ENCODE results near the gene EOGT. TPM values are rescaled to one million over a fixed set of nuclear protein-coding genes. Genes with fewer than 3 reads are reported as not detected.

Gene EOGT
- total RNA-seq, 4 donors from 2014 or later, result 44.1 to 73.0 (median 57.9) TPM

DNA sequence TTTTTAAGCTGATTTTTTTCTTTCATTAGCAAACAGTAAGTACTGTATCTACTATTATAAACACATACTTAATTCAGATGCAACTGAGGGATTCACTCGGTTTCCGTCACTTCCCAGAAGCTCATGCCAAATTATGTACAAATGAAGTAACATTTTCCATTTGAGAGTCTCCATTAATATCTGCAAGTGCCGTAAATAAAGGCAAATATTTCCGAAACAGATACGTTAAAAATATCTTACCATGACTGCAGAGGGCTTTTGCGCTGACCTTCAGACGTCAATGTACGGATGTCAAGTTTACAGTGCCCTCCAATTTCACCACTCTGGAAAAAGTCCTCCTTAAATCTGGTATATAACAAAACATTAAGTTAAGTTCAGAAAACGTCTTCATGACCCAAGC is 9.3 kb downstream of the EOGT start:
- no peak overlapping the region for H3K27ac ChIP-seq
- no peaks in the 10 kb centered on the region for H3K36me3 ChIP-seq
- intact Hi-C loops (cut with DNase I; ENCODE audit: low total_unique reads), result no loop called here
- TF ChIP-seq, protein P1, sequence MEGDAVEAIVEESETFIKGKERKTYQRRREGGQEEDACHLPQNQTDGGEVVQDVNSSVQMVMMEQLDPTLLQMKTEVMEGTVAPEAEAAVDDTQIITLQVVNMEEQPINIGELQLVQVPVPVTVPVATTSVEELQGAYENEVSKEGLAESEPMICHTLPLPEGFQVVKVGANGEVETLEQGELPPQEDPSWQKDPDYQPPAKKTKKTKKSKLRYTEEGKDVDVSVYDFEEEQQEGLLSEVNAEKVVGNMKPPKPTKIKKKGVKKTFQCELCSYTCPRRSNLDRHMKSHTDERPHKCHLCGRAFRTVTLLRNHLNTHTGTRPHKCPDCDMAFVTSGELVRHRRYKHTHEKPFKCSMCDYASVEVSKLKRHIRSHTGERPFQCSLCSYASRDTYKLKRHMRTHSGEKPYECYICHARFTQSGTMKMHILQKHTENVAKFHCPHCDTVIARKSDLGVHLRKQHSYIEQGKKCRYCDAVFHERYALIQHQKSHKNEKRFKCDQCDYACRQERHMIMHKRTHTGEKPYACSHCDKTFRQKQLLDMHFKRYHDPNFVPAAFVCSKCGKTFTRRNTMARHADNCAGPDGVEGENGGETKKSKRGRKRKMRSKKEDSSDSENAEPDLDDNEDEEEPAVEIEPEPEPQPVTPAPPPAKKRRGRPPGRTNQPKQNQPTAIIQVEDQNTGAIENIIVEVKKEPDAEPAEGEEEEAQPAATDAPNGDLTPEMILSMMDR (IDR thresholded peaks at IDR 0.05), result no peak
- TF ChIP-seq POLR2A (IDR thresholded peaks at IDR 0.05), result no peak
- H3K4me1 ChIP-seq, result no peaks in the 10 kb centered on the region
- DNase-seq, result no peak
- no peaks in the 10 kb centered on the region for H3K9me3 ChIP-seq
- H3K27me3 ChIP-seq, result no peaks in the 10 kb centered on the region
- no peak overlapping the region for H3K4me3 ChIP-seq

DNA sequence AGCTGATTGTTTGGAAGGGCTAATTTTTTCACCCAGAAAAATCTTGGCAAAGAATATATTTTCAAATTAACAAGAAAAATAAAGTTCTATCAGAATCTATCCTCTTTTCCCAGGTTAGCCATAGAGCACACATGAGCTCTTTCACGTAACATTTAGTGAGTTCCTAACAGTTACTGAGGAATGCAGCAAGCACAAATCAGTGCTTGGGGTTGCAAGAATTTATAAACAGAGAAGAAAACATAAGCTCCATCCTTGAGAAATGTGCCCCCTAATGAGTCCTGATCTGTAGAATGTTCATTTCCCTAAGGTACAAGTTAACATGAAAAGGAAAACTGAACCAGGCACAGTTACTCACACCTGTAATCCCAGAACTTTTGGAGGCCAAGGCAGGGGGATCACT is 13.9 kb downstream of the EOGT start:
- Histone ChIP-seq H3K36me3 (no peaks in the 10 kb centered on the region), H3K4me1 (no peaks in the 10 kb centered on the region)
- intact Hi-C loops (cut with DNase I; ENCODE audit: low total_unique reads), result no loop called here

DNA sequence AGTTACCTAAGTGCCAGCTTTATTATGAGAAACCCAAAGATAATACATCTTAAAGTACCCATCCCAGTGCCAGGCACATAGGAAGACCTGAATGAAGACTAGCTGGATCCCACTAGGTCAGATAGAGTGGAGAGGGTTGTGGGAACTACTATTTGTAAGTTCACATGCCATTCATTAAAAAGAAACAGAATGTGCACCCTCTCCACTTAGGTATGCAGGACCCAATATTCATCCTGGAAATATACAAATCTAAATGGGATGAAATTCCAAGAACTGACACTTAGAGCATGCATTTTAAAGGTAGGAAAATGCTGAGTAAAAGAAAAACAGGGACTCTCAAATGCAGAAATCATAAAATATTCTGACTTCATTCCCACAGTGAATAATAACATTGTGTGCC is 14.3 kb downstream of the EOGT start:
- H3K27ac ChIP-seq, result no peak overlapping the region
- intact Hi-C loops (cut with DNase I; ENCODE audit: low total_unique reads), result no loop called here
- no peaks in the 10 kb centered on the region for H3K9me3 ChIP-seq
- H3K27me3 ChIP-seq, result no peaks in the 10 kb centered on the region
- H3K4me3 ChIP-seq, result no peak overlapping the region
- no peak for DNase-seq
- TF ChIP-seq POLR2A (IDR thresholded peaks at IDR 0.05), result no peak
- TF ChIP-seq, protein P1 (IDR thresholded peaks at IDR 0.05), result no peak
- H3K36me3 ChIP-seq, result no peaks in the 10 kb centered on the region
- no peaks in the 10 kb centered on the region for H3K4me1 ChIP-seq

More for the DNA sequence above, 13.9 kb downstream of the EOGT start:
- no peaks in the 10 kb centered on the region for H3K27me3 ChIP-seq
- H3K27ac ChIP-seq, result no peak overlapping the region
- H3K4me3 ChIP-seq, result no peak overlapping the region
- no peaks in the 10 kb centered on the region for H3K9me3 ChIP-seq
- DNase-seq, result no peak
- no peak for TF ChIP-seq POLR2A (IDR thresholded peaks at IDR 0.05)
- TF ChIP-seq, protein P1 (IDR thresholded peaks at IDR 0.05), result no peak

DNA sequence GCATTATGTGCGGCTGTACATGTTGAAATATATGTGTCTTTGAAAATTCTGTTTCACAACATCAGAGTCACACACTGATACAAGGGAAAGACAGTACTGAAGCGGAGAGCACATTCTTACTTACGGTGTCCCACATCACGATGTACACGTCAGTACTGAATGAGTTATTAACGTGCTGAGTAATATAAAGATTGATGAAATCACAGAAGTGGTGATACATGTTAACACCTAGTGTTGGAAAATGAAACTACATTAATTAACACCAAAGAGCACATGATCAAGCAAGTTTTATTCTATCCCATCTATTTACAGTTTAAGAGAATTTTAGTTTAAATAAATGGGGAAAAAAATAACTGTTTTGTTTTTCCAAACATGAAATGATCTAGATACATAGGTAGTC is 15.6 kb downstream of the EOGT start:
- no peak overlapping the region for H3K4me3 ChIP-seq
- no peaks in the 10 kb centered on the region for H3K9me3 ChIP-seq
- H3K27me3 ChIP-seq, result no peaks in the 10 kb centered on the region
- intact Hi-C loops (cut with DNase I; ENCODE audit: low total_unique reads), result no loop called here
- H3K4me1 ChIP-seq, result no peaks in the 10 kb centered on the region
- H3K36me3 ChIP-seq, result no peaks in the 10 kb centered on the region
- DNase-seq, result no peak
- no peak overlapping the region for H3K27ac ChIP-seq
- TF ChIP-seq, protein P1 (IDR thresholded peaks at IDR 0.05), result no peak
- TF ChIP-seq POLR2A (IDR thresholded peaks at IDR 0.05), result no peak

DNA sequence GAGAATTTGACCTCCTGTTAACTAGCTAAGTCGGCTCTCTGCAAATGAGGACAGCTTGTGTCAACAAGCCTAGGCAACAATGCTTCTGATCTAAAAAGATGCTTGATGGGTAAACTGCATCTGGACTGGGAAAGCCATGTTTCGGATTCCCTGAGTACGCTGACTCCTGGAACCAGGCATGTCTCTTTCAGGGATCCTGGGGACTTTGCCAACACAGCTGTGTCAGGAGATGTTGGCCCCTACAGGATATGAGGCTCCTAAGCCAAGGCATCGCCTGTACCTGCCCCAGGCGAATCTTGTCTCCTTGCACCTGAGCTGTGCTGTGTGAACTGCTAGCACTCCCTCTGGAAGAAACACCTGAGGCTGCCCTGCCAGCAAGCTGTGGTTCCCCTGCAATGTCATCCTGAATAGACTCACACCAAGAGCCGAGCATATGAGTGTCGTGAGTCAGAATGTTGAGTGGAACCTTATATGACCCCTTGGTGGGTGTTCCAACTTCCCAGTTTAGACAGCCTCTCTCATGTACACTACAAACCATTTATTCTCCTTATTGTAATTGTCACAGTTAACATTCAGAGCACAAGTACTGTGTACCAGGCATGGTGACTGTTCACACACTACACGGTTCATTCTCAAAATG is 17.0 kb downstream of the EOGT start:
- Histone ChIP-seq H3K27me3 (no peaks in the 10 kb centered on the region), H3K4me3 (no peak overlapping the region), H3K36me3 (no peaks in the 10 kb centered on the region), H3K4me1 (no peaks in the 10 kb centered on the region), H3K9me3 (no peaks in the 10 kb centered on the region), H3K27ac (no peak overlapping the region)
- intact Hi-C loops (cut with DNase I; ENCODE audit: low total_unique reads), result no loop called here
- DNase-seq, result no peak
- TF ChIP-seq, protein P1 (IDR thresholded peaks at IDR 0.05), result no peak
